ENCODE results near the gene ANAPC5.

DNA sequence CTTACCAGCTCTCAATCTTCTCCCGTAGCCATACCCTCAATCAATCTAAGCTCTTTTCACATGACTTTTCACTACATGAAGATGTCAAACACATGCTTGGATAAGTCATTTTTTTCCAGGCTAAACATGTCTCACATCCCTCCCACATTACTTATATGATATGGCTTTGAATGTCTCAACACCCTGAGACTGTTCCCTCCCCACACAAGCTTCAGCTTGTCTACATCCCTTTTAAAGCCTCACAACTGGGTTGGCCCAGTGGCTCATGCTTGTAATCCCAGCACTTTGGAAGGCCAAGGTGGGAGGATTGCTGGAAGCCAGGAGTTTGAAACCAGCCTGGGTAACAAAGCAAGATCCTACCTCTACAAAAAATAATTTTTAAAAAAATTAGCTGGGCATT lies 18.5 kb downstream of the ANAPC5 start:
- TF ChIP-seq POLR2AphosphoS5 (IDR thresholded peaks at IDR 0.05; ENCODE audit: low read depth, low read length) (no peak), TAF1 (IDR thresholded peaks at IDR 0.05; ENCODE audit: borderline replicate concordance, insufficient read depth, low read length) (no peak)
